Measurements from ENCODE around the gene KLF13. TPM values are rescaled to one million over a fixed set of nuclear protein-coding genes. Genes with fewer than 3 reads are reported as not detected.

KLF13 gene
- total RNA-seq, 2 donors from 2014 or later: 68.9 to 92.3 TPM

- H3K9ac ChIP-seq (ENCODE audit: low read depth in 2 of 2, low read length in 2 of 2): peak overlapping the region; percentile 96
- intact Hi-C loops (cut with DNase I): loop anchor here (5.0 to 10.0 kb wide), 3 partner anchors 54 to 156 kb away; no protein-coding TSS in a partner anchor
These were observed 2.5 kb downstream of the KLF13 start for GRCh38 chr15:31328969-31329639.

GRCh38 chr15:31329640-31330010 lies 3.0 kb downstream of the KLF13 start:
- H3K9ac ChIP-seq (ENCODE audit: low read depth in 2 of 2, low read length in 2 of 2): peak overlapping the region; percentile 32 to 96
- H3K36me3 ChIP-seq: no peaks in the 10 kb centered on the region
- no peak for DNase-seq
- no peaks in the 10 kb centered on the region for H3K27me3 ChIP-seq
- intact Hi-C loops (cut with DNase I): loop anchor here (5.0 to 10.0 kb wide), 4 partner anchors 48 to 155 kb away; no protein-coding TSS in a partner anchor
- H3K27ac ChIP-seq: peak overlapping the region; percentile 24
- peak overlapping the region; percentile 88 for H3K4me3 ChIP-seq
- TF ChIP-seq CTCF (IDR thresholded peaks at IDR 0.05): no peak
- H3K4me1 ChIP-seq: peaks cover 16% of the 10 kb centered on the region
- no peaks in the 10 kb centered on the region for H3K9me3 ChIP-seq

More at GRCh38 chr15:31328969-31329639, 2.5 kb downstream of the KLF13 start:
- Histone ChIP-seq H3K36me3 (no peaks in the 10 kb centered on the region), H3K4me3 (peak overlapping the region; percentile 88), H3K9me3 (no peaks in the 10 kb centered on the region), H3K4me1 (peaks cover 16% of the 10 kb centered on the region), H3K27me3 (no peaks in the 10 kb centered on the region), H3K27ac (peak overlapping the region; percentile 100)
- peak; percentile 83 for DNase-seq
- no peak for TF ChIP-seq CTCF (IDR thresholded peaks at IDR 0.05)

- TF ChIP-seq CTCF (IDR thresholded peaks at IDR 0.05): no peak
- H3K4me3 ChIP-seq: peak overlapping the region; percentile 88
- peak overlapping the region; percentile 32 to 96 for H3K9ac ChIP-seq (ENCODE audit: low read depth in 2 of 2, low read length in 2 of 2)
- intact Hi-C loops (cut with DNase I): loop anchor here (5.0 kb wide), 1 partner anchor 47 kb away; no protein-coding TSS in a partner anchor
- peaks cover 16% of the 10 kb centered on the region for H3K4me1 ChIP-seq
- no peaks in the 10 kb centered on the region for H3K27me3 ChIP-seq
- H3K27ac ChIP-seq: no peak overlapping the region
- H3K36me3 ChIP-seq: no peaks in the 10 kb centered on the region
- H3K9me3 ChIP-seq: no peaks in the 10 kb centered on the region
- DNase-seq: no peak
These were observed 3.6 kb downstream of the KLF13 start for GRCh38 chr15:31330111-31330785.

- Histone ChIP-seq H3K9me3 (no peaks in the 10 kb centered on the region), H3K9ac (ENCODE audit: low read depth in 2 of 2, low read length in 2 of 2) (peak overlapping the region in 1 of 2 donors; percentile 96), H3K36me3 (no peaks in the 10 kb centered on the region), H3K27me3 (no peaks in the 10 kb centered on the region), H3K4me1 (peaks cover 16% of the 10 kb centered on the region), H3K4me3 (no peak overlapping the region), H3K27ac (no peak overlapping the region)
- DNase-seq: no peak
- intact Hi-C loops (cut with DNase I): loop anchor here (5.0 kb wide), 1 partner anchor 46 kb away; no protein-coding TSS in a partner anchor
- TF ChIP-seq CTCF (IDR thresholded peaks at IDR 0.05): no peak
These were observed 4.2 kb downstream of the KLF13 start for GRCh38 chr15:31330836-31331235.

GRCh38 chr15:31331389-31331788 lies 4.8 kb downstream of the KLF13 start:
- H3K4me1 ChIP-seq: peaks cover 20% of the 10 kb centered on the region
- peak overlapping the region in 1 of 2 donors; percentile 96 for H3K9ac ChIP-seq (ENCODE audit: low read depth in 2 of 2, low read length in 2 of 2)
- no peak for DNase-seq
- no peak overlapping the region for H3K4me3 ChIP-seq
- H3K36me3 ChIP-seq: no peaks in the 10 kb centered on the region
- H3K27me3 ChIP-seq: no peaks in the 10 kb centered on the region
- no peaks in the 10 kb centered on the region for H3K9me3 ChIP-seq
- intact Hi-C loops (cut with DNase I): loop anchor here (5.0 kb wide), 1 partner anchor 46 kb away; no protein-coding TSS in a partner anchor
- no peak overlapping the region for H3K27ac ChIP-seq
- TF ChIP-seq CTCF (IDR thresholded peaks at IDR 0.05): no peak
